ENCODE measurements around the gene CRABP2. TPM values are rescaled to one million over a fixed set of nuclear protein-coding genes. Genes with fewer than 3 reads are reported as not detected.

CRABP2 gene
- total RNA-seq, 2 experiments from 2014 or later: 3.2 to 4.2 TPM

DNA sequence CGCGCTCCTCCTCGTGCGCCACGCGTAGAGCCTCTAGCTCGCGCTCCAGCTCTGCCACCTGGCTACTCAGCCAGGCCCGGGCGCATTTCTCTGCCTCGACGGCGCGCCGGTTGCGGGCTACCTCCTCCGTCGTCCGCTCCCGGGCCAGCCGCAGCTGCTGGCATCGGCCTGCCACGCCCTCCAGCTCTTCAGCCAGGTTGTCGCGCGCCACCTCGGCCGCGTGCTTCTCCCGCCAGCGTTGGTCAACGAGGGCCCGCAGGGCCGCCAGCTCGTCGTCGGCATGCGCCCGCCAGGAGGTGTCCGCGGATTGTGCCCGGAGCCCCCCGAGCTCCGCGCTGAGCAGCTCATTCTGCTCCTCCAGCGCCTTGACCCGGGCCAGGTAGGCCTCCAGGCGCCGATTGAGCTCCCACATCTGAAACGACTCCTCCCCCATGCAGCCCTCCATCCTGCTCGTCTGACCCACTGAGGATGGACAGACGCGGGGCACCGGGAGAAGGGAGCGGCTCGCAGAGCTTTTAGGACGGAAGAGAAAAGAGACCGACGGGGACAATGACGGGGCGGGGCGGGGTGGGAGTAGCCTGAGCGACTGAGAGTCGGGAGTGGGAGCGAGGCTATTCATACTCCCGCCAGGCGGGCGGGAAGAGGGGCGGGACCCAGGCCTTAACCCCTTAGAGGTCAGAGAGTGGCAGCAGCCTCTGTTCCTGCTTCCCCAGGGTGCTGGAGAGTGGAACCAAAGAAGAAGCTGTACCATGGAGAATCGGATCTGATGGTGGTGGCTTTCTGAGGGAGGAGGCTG, 28.4 kb downstream of the CRABP2 start, which contains the start of gene NES:
NES (minus strand) TSS at position 588 of the 796 bp plus-strand sequence; CDS start at position 445, 143 bp downstream.
- CTCF ChIA-PET: interaction anchor here (1.0 to 1.5 kb wide), 3 partner anchors 17 to 49 kb away, joined by 3 to 6 read pairs (median 4); no protein-coding TSS in a partner anchor
- POLR2A ChIA-PET: no interaction called here
- peaks cover 14% of the 10 kb centered on the region for H3K4me1 ChIP-seq (ENCODE audit: insufficient read depth, low read length)
- H3K4me3 ChIP-seq (ENCODE audit: low read length): no peak within 1 kb of the TSS
- Mint-ChIP-seq H3K4me1 (ENCODE audit: low read depth) (peaks cover 13% of the 10 kb centered on the region), H3K27me3 (peaks cover 77% of the 10 kb centered on the region), H3K36me3 (ENCODE audit: low read depth) (no peaks in the 10 kb centered on the region), H3K9me3 (no peaks in the 10 kb centered on the region), H3K4me3 (no peak within 1 kb of the TSS), H3K27ac (no peak within 1 kb of the TSS)
- TF ChIP-seq, protein P1, sequence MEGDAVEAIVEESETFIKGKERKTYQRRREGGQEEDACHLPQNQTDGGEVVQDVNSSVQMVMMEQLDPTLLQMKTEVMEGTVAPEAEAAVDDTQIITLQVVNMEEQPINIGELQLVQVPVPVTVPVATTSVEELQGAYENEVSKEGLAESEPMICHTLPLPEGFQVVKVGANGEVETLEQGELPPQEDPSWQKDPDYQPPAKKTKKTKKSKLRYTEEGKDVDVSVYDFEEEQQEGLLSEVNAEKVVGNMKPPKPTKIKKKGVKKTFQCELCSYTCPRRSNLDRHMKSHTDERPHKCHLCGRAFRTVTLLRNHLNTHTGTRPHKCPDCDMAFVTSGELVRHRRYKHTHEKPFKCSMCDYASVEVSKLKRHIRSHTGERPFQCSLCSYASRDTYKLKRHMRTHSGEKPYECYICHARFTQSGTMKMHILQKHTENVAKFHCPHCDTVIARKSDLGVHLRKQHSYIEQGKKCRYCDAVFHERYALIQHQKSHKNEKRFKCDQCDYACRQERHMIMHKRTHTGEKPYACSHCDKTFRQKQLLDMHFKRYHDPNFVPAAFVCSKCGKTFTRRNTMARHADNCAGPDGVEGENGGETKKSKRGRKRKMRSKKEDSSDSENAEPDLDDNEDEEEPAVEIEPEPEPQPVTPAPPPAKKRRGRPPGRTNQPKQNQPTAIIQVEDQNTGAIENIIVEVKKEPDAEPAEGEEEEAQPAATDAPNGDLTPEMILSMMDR (IDR thresholded peaks at IDR 0.05): no peak
- intact Hi-C loops (cut with DNase I, micrococcal nuclease): loop anchor here (1.0 to 5.0 kb wide), 2 partner anchors 50 kb away; no protein-coding TSS in a partner anchor
- H3K36me3 ChIP-seq (ENCODE audit: insufficient read depth, low read length): no peaks in the 10 kb centered on the region
- no peaks in the 10 kb centered on the region for H3K9me3 ChIP-seq (ENCODE audit: control insufficient read depth in 1 of 2, insufficient read depth in 1 of 2, low read length in 2 of 2)
- H3K27me3 ChIP-seq (ENCODE audit: control insufficient read depth in 1 of 2, insufficient read depth in 2 of 2, low read length in 2 of 2): peaks cover 61 to 72% of the 10 kb centered on the region in 2 experiments
- ATAC-seq (ENCODE audit: poor library complexity): no peak
- DNase-seq: no peak
- H3K27ac ChIP-seq (ENCODE audit: low read depth in 1 of 2, low read length in 2 of 2): no peak within 1 kb of the TSS

GRCh38 chr1:156676114-156676819, 29.1 kb downstream of the CRABP2 start:
- no peak overlapping the region for H3K4me3 Mint-ChIP-seq
- ATAC-seq (ENCODE audit: poor library complexity): no peak
- Histone ChIP-seq H3K4me1 (ENCODE audit: insufficient read depth, low read length) (peaks cover 14% of the 10 kb centered on the region), H3K27ac (ENCODE audit: low read depth in 1 of 2, low read length in 2 of 2) (no peak overlapping the region), H3K27me3 (ENCODE audit: control insufficient read depth in 1 of 2, insufficient read depth in 2 of 2, low read length in 2 of 2) (peaks cover 53 to 67% of the 10 kb centered on the region in 2 experiments), H3K9me3 (ENCODE audit: control insufficient read depth in 1 of 2, insufficient read depth in 1 of 2, low read length in 2 of 2) (no peaks in the 10 kb centered on the region), H3K4me3 (ENCODE audit: low read length) (no peak overlapping the region), H3K36me3 (ENCODE audit: insufficient read depth, low read length) (no peaks in the 10 kb centered on the region)
- DNase-seq: no peak
- no peaks in the 10 kb centered on the region for H3K9me3 Mint-ChIP-seq
- intact Hi-C loops (cut with DNase I, micrococcal nuclease): loop anchor here in 1 of 2 experiments (5.0 kb wide), 1 partner anchor 49 kb away; no protein-coding TSS in a partner anchor
- ChIA-PET CTCF (interaction anchor here (1.0 to 1.4 kb wide), 3 partner anchors 13 to 50 kb away, joined by 3 to 4 read pairs (median 3); no protein-coding TSS in a partner anchor), POLR2A (no interaction called here)
- H3K36me3 Mint-ChIP-seq (ENCODE audit: low read depth): no peaks in the 10 kb centered on the region
- no peak overlapping the region for H3K27ac Mint-ChIP-seq
- peaks cover 13% of the 10 kb centered on the region for H3K4me1 Mint-ChIP-seq (ENCODE audit: low read depth)
- H3K27me3 Mint-ChIP-seq: peaks cover 76% of the 10 kb centered on the region
- TF ChIP-seq, protein P1 (IDR thresholded peaks at IDR 0.05): no peak

GRCh38 chr1:156675210-156676113, 29.9 kb downstream of the CRABP2 start:
- H3K36me3 Mint-ChIP-seq (ENCODE audit: low read depth): no peaks in the 10 kb centered on the region
- Histone ChIP-seq H3K4me3 (ENCODE audit: low read length) (no peak overlapping the region), H3K9me3 (ENCODE audit: control insufficient read depth in 1 of 2, insufficient read depth in 1 of 2, low read length in 2 of 2) (no peaks in the 10 kb centered on the region), H3K4me1 (ENCODE audit: insufficient read depth, low read length) (peaks cover 14% of the 10 kb centered on the region), H3K27ac (ENCODE audit: low read depth in 1 of 2, low read length in 2 of 2) (no peak overlapping the region), H3K27me3 (ENCODE audit: control insufficient read depth in 1 of 2, insufficient read depth in 2 of 2, low read length in 2 of 2) (peaks cover 49 to 61% of the 10 kb centered on the region in 2 experiments), H3K36me3 (ENCODE audit: insufficient read depth, low read length) (no peaks in the 10 kb centered on the region)
- H3K27me3 Mint-ChIP-seq: peaks cover 70% of the 10 kb centered on the region
- intact Hi-C loops (cut with DNase I, micrococcal nuclease): loop anchor here in 1 of 2 experiments (5.0 kb wide), 1 partner anchor 48 kb away; no protein-coding TSS in a partner anchor
- no peaks in the 10 kb centered on the region for H3K9me3 Mint-ChIP-seq
- no peak for DNase-seq
- ChIA-PET CTCF (interaction anchor here (1.0 kb wide), 1 partner anchor 14 kb away, joined by 3 read pairs; no protein-coding TSS in a partner anchor), POLR2A (no interaction called here)
- peaks cover 13% of the 10 kb centered on the region for H3K4me1 Mint-ChIP-seq (ENCODE audit: low read depth)
- no peak overlapping the region for H3K4me3 Mint-ChIP-seq
- ATAC-seq (ENCODE audit: poor library complexity): no peak
- TF ChIP-seq, protein P1 (IDR thresholded peaks at IDR 0.05): no peak
- no peak overlapping the region for H3K27ac Mint-ChIP-seq
